H9 (cell line): Measurements from ENCODE around the gene NKX2-3. TPM values are rescaled to one million over a fixed set of nuclear protein-coding genes. Genes with fewer than 3 reads are reported as not detected.

ENCODE experiments used
- DNase-seq: peaks from one replicate; pipeline ENCODE4 v3.0.0-alpha.2; 2017
- H2AFZ ChIP-seq: one replicate; pipeline ENCODE4 v1.6.1; 2013; ENCODE audit warnings: mild to moderate bottlenecking, low read length, control low read depth, moderate library complexity
- H2AK5ac ChIP-seq: 2 replicates; pipeline ENCODE4 v1.6.1; 2013; ENCODE audit warnings: low read length, control low read depth, mixed read lengths; ENCODE audit not compliant: insufficient read length
- H2BK120ac ChIP-seq: one replicate; pipeline ENCODE4 v1.6.1; 2013; ENCODE audit warnings: low read depth, mild to moderate bottlenecking, low read length, control low read depth, inconsistent platforms; ENCODE audit not compliant: poor library complexity, severe bottlenecking
- H2BK12ac ChIP-seq: 2 replicates; pipeline ENCODE4 v1.6.1; 2013; ENCODE audit warnings: low read length, control low read depth, mixed read lengths, low read depth; ENCODE audit not compliant: insufficient read length
- H2BK15ac ChIP-seq: 2 replicates; pipeline ENCODE4 v1.6.1; 2013; ENCODE audit warnings: low read depth, low read length, control low read depth
- H2BK20ac ChIP-seq: one replicate; pipeline ENCODE4 v1.6.1; 2013; ENCODE audit warnings: low read depth, mild to moderate bottlenecking, low read length, control low read depth, inconsistent platforms; ENCODE audit not compliant: poor library complexity, severe bottlenecking
- H2BK5ac ChIP-seq: 2 replicates; pipeline ENCODE4 v1.6.1; 2013; ENCODE audit warnings: low read length, control low read depth, mixed read lengths; ENCODE audit not compliant: insufficient read length
- H3K14ac ChIP-seq: 2 replicates; pipeline ENCODE4 v1.6.1; 2013; ENCODE audit warnings: low read length, control low read depth; ENCODE audit not compliant: insufficient read depth
- H3K18ac ChIP-seq: 2 replicates; pipeline ENCODE4 v1.6.1; 2013; ENCODE audit warnings: low read depth, mild to moderate bottlenecking, mixed read lengths, low read length, control low read depth; ENCODE audit not compliant: insufficient read length
- H3K23ac ChIP-seq: 2 replicates; pipeline ENCODE4 v1.6.1; 2013; ENCODE audit warnings: low read length, control low read depth, mixed read lengths, low read depth; ENCODE audit not compliant: insufficient read length
- H3K23me2 ChIP-seq: 2 replicates; pipeline ENCODE4 v1.6.1; 2013; ENCODE audit warnings: low read depth, mild to moderate bottlenecking, mixed read lengths, low read length, control low read depth; ENCODE audit not compliant: insufficient read length, poor library complexity, severe bottlenecking
- H3K27ac ChIP-seq: 2 replicates; pipeline ENCODE4 v1.5.1; 2013; ENCODE audit warnings: low read length, control low read depth, mixed read lengths, low read depth; ENCODE audit not compliant: insufficient read length
- H3K27me3 ChIP-seq: 2 replicates; pipeline ENCODE4 v1.6.1; 2013; ENCODE audit warnings: low read length, control low read depth, inconsistent platforms; ENCODE audit not compliant: insufficient read depth
- H3K4ac ChIP-seq: 2 replicates; pipeline ENCODE4 v1.6.1; 2013; ENCODE audit warnings: low read depth, mild to moderate bottlenecking, control low read depth, inconsistent platforms, low read length, moderate library complexity
- H3K4me1 ChIP-seq: 2 replicates; pipeline ENCODE4 v1.6.1; 2013; ENCODE audit warnings: low read length, control low read depth, inconsistent platforms; ENCODE audit not compliant: insufficient read depth
- H3K4me2 ChIP-seq: 2 replicates; pipeline ENCODE4 v1.6.1; 2013; ENCODE audit warnings: low read length, control low read depth, mixed read lengths; ENCODE audit not compliant: insufficient read length, insufficient read depth
- H3K56ac ChIP-seq: 2 replicates; pipeline ENCODE4 v1.6.1; 2013; ENCODE audit warnings: low read depth, mild to moderate bottlenecking, mixed read lengths, low read length, control low read depth; ENCODE audit not compliant: insufficient read length
- H3K79me1 ChIP-seq: 2 replicates; pipeline ENCODE4 v1.6.1; 2013; ENCODE audit warnings: low read depth, mild to moderate bottlenecking, moderate library complexity, low read length, control low read depth, inconsistent platforms; ENCODE audit not compliant: insufficient read depth, poor library complexity, severe bottlenecking
- H3K79me2 ChIP-seq: 2 replicates; pipeline ENCODE4 v1.6.1; 2013; ENCODE audit warnings: low read length, control low read depth, inconsistent platforms; ENCODE audit not compliant: insufficient read depth
- H3K9ac ChIP-seq: 2 replicates; pipeline ENCODE4 v1.6.1; 2013; ENCODE audit warnings: low read length, control low read depth, mixed read lengths; ENCODE audit not compliant: insufficient read length; ENCODE audit errors: extremely low read depth
- H3K9me3 ChIP-seq: one replicate; pipeline ENCODE4 v1.6.1; 2013; ENCODE audit warnings: low read depth, low read length, inconsistent platforms; ENCODE audit not compliant: control insufficient read depth
- H3T11ph ChIP-seq: one replicate; pipeline ENCODE4 v1.6.1; 2013; ENCODE audit warnings: mild to moderate bottlenecking, low read length, control low read depth, inconsistent platforms
- H4K20me1 ChIP-seq: one replicate; pipeline ENCODE4 v1.6.1; 2013; ENCODE audit not compliant: control insufficient read depth, insufficient read length, insufficient read depth
- H4K5ac ChIP-seq: 2 replicates; pipeline ENCODE4 v1.6.1; 2013; ENCODE audit warnings: low read depth, mild to moderate bottlenecking, mixed read lengths, low read length, control low read depth; ENCODE audit not compliant: insufficient read length
- H4K8ac ChIP-seq: replicated peaks from 2 replicates; pipeline ENCODE4 v1.6.1; 2013; ENCODE audit warnings: low read length, control low read depth, mixed read lengths, low read depth; ENCODE audit not compliant: insufficient read length
- H4K91ac ChIP-seq: 2 replicates; pipeline ENCODE4 v1.6.1; 2013; ENCODE audit warnings: low read depth, mild to moderate bottlenecking, moderate library complexity, mixed read lengths, low read length, control low read depth; ENCODE audit not compliant: insufficient read length
- H3K27ac Mint-ChIP-seq, 3 experiments: 2 replicates in 2 of 3; 3 replicates in 1 of 3; pipeline ENCODE4 v1.8.0; 2020 to 2021; ENCODE audit warnings: mixed read lengths in 3 of 3, mild to moderate bottlenecking in 1 of 3, moderate library complexity in 1 of 3
- H3K27me3 Mint-ChIP-seq: 2 replicates; pipeline ENCODE4 v1.8.0; 2021; ENCODE audit warnings: low read depth, mild to moderate bottlenecking, moderate library complexity, mixed read lengths
- H3K36me3 Mint-ChIP-seq, 3 experiments: 2 replicates in 2 of 3; 3 replicates in 1 of 3; pipeline ENCODE4 v1.8.0; 2020 to 2021; ENCODE audit warnings: low read depth in 3 of 3, mixed read lengths in 3 of 3; ENCODE audit not compliant: insufficient read depth in 1 of 3
- H3K4me1 Mint-ChIP-seq, 2 experiments: 2 replicates each; pipeline ENCODE4 v1.8.0; 2020; ENCODE audit warnings: mixed read lengths in 2 of 2
- H3K4me3 Mint-ChIP-seq, 2 experiments: 2 replicates in 1 of 2; 3 replicates in 1 of 2; pipeline ENCODE4 v1.8.0; 2020 to 2021; ENCODE audit warnings: mild to moderate bottlenecking in 2 of 2, mixed read lengths in 2 of 2, moderate library complexity in 1 of 2
- H3K9me3 Mint-ChIP-seq, 2 experiments: 2 replicates in 1 of 2; 3 replicates in 1 of 2; pipeline ENCODE4 v1.8.0; 2020; ENCODE audit warnings: mild to moderate bottlenecking in 2 of 2, mixed read lengths in 2 of 2, moderate library complexity in 1 of 2
- CTCF ChIP-seq: fragments of 200-600 bp; sonication (generic); conservative IDR thresholded peaks from 3 replicates; pipeline ENCODE4 v1.8.0; 2021; ENCODE audit warnings: antibody characterized with exemption, mild to moderate bottlenecking
- WGBS: extraction: QIAGEN DNeasy Blood & Tissue Kit; methylation state at CpG from one replicate; pipeline ENCODE4 v1.1.7; 2013; ENCODE audit warnings: missing lambda C conversion rate, low lambda C conversion rate, mixed read lengths; ENCODE audit not compliant: insufficient read length; ENCODE audit errors: extremely low coverage; 5-methylcytosine and 5-hydroxymethylcytosine counted together
- total RNA-seq: library from RNA; stranded (reverse); gene quantifications from 2 replicates; pipeline ENCODE4 v1.2.1, GENCODE V29; 2021

NKX2-3 gene
- total RNA-seq, 1 experiment from 2014 or later: not detected

GRCh38 chr10:99534450-99534938 is 1.8 kb downstream of the NKX2-3 start:
- peaks cover 98% of the 10 kb centered on the region for H3K27me3 Mint-ChIP-seq

More at GRCh38 chr10:99534450-99534938, 1.8 kb downstream of the NKX2-3 start:
- no peak overlapping the region for H3K4me2 ChIP-seq
- peaks cover 97% of the 10 kb centered on the region for H3K27me3 ChIP-seq
- H3K4me1 Mint-ChIP-seq: peaks cover 33 to 68% of the 10 kb centered on the region in 2 experiments
- H3K56ac ChIP-seq: no peak overlapping the region
- H2BK20ac ChIP-seq: no peak overlapping the region
- peak overlapping the region in 1 of 3 experiments; percentile 91; a peak in 1 of 7 replicates for H3K27ac Mint-ChIP-seq
- TF ChIP-seq CTCF: no peak
- H3T11ph ChIP-seq: no peak overlapping the region
- no peak overlapping the region for H3K4ac ChIP-seq
- H2BK15ac ChIP-seq: no peak overlapping the region
- no peak overlapping the region for H2AFZ ChIP-seq
- peaks cover 3% of the 10 kb centered on the region; the same call in 1 of the 2 replicates for H3K4me1 ChIP-seq
- peaks cover 0 to 14% of the 10 kb centered on the region in 2 experiments; a peak in 4 of 5 replicates for H3K9me3 Mint-ChIP-seq
- DNase-seq: no peak
- H3K27ac ChIP-seq: no peak overlapping the region
- H2BK5ac ChIP-seq: no peak overlapping the region
- H3K79me1 ChIP-seq: no peaks in the 10 kb centered on the region
- no peaks in the 10 kb centered on the region for H4K20me1 ChIP-seq
- H4K8ac ChIP-seq: no peak overlapping the region
- no peak overlapping the region for H3K23ac ChIP-seq
- peaks cover 11% of the 10 kb centered on the region for H3K23me2 ChIP-seq
- H4K5ac ChIP-seq: no peak overlapping the region
- no peak overlapping the region for H2BK12ac ChIP-seq
- H3K9ac ChIP-seq: no peak overlapping the region
- WGBS: no CpG with 5 or more reads among the region's 26 CpGs
- H3K36me3 Mint-ChIP-seq: no peaks in the 10 kb centered on the region; a peak in 1 of 7 replicates
- H2AK5ac ChIP-seq: no peak overlapping the region
- no peaks in the 10 kb centered on the region for H3K79me2 ChIP-seq
- H2BK120ac ChIP-seq: no peak overlapping the region
- no peak overlapping the region for H4K91ac ChIP-seq
- H3K18ac ChIP-seq: no peak overlapping the region
- H3K9me3 ChIP-seq: no peaks in the 10 kb centered on the region
- no peak overlapping the region for H3K14ac ChIP-seq
- H3K4me3 Mint-ChIP-seq: peak overlapping the region in 1 of 2 experiments; percentile 69; a peak in 2 of 5 replicates
